ENCODE results near the gene AKAP17A.

DNA sequence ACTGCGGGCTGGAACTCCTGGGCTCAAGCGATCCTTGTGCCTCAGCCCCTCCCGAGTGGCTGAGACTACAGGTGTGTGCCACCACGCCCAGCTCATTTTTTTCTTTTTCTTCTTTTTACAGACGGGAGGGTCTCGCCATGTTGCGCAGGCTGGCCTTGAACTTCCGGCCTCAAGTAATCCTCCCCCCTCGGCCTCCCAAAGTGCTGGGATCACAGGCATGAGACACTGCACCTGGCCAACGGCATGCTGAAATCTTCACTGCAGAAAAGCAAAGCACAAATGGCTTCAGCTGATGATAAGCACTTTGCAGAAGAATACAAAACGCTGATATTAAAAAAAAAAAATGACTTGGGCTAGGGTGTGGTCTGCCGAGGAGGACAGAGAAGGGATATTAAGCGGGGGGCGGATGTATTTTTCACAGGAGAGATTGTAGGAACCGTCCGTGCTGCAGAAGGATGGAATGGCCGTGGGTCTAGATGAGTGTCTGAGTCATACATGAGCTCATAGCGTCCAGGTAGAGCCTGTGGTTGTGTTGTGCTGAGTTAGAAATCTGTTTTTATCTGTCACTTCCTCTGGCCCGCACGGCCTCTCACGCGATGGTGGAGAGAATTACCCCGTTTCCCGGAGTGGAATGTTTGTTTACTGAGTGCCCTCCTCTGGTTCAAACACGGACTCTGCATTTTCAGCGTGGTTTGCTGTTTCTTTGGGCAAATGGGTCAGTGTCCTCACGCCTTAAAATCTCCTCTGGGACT is 8.5 kb upstream of the AKAP17A start:
- TF ChIP-seq, protein P1, sequence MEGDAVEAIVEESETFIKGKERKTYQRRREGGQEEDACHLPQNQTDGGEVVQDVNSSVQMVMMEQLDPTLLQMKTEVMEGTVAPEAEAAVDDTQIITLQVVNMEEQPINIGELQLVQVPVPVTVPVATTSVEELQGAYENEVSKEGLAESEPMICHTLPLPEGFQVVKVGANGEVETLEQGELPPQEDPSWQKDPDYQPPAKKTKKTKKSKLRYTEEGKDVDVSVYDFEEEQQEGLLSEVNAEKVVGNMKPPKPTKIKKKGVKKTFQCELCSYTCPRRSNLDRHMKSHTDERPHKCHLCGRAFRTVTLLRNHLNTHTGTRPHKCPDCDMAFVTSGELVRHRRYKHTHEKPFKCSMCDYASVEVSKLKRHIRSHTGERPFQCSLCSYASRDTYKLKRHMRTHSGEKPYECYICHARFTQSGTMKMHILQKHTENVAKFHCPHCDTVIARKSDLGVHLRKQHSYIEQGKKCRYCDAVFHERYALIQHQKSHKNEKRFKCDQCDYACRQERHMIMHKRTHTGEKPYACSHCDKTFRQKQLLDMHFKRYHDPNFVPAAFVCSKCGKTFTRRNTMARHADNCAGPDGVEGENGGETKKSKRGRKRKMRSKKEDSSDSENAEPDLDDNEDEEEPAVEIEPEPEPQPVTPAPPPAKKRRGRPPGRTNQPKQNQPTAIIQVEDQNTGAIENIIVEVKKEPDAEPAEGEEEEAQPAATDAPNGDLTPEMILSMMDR (IDR thresholded peaks at IDR 0.05): no peak
- no peak for TF ChIP-seq POLR2AphosphoS5 (IDR thresholded peaks at IDR 0.05; ENCODE audit: insufficient read depth in 1 of 2, low read depth in 1 of 2)

Data from vagina (tissue), 2 donors.